ENCODE measurements around the gene RCBTB1. TPM values are rescaled to one million over a fixed set of nuclear protein-coding genes. Genes with fewer than 3 reads are reported as not detected.

RCBTB1 gene
- total RNA-seq = 15.7 and 20.2 TPM in 2 replicates

GRCh38 chr13:49585220-49586157, at the start of gene RCBTB1:
Gene RCBTB1, minus strand, starts transcription at chr13:49585558. Its CDS starts 18,279 bp downstream, at chr13:49567279.

GRCh38 chr13:49627831-49628652, 42.7 kb upstream of the RCBTB1 start, which contains the start of gene ARL11:
Gene ARL11, plus strand, starts transcription at chr13:49628507. Its CDS starts 1,941 bp downstream, at chr13:49630448.

GRCh38 chr13:49495783-49496762, 89.3 kb downstream of the RCBTB1 start, which contains the start of gene PHF11:
Gene PHF11, plus strand, starts transcription at chr13:49495953. Its CDS starts 49 bp downstream, at chr13:49496002.

Other genes with a start within 250 kb of the RCBTB1 start
- 4.4 and 6.7 TPM in 2 replicates for gene CAB39L, start 141.5 kb downstream of the RCBTB1 start, total RNA-seq
- 3.1 and 4.0 TPM in 2 replicates for gene SETDB2, start 141.3 kb downstream of the RCBTB1 start, total RNA-seq
- 6.6 and 7.2 TPM in 2 replicates for gene PHF11, start 89.6 kb downstream of the RCBTB1 start, total RNA-seq
- 0.09 TPM in 2 replicates for gene ARL11, start 42.9 kb upstream of the RCBTB1 start, total RNA-seq
- 40.9 and 89.0 TPM in 2 replicates for gene EBPL, start 105.9 kb upstream of the RCBTB1 start, total RNA-seq
- gene KPNA3, start 207.1 kb upstream of the RCBTB1 start, total RNA-seq = 32.9 and 42.4 TPM in 2 replicates

All from endothelial cell of coronary artery (primary cell).